HG03469 (cell line): ENCODE data around the gene CCT5.

ENCODE experiments used
- ATAC-seq: cut with Tn5 transposase; IDR thresholded peaks from one replicate; pipeline ENCODE4 v1.9.1; 2021; ENCODE audit warnings: mild to moderate bottlenecking, moderate library complexity, moderate number of reproducible peaks; ENCODE audit not compliant: unreplicated experiment

The CCT5 gene

GRCh38 chr5:10297646-10298204, 47.6 kb downstream of the CCT5 start:
- ATAC-seq, result no peak

GRCh38 chr5:10300246-10300645, 50.2 kb downstream of the CCT5 start:
- ATAC-seq, result no peak

GRCh38 chr5:10301266-10301665, 51.2 kb downstream of the CCT5 start:
- no peak for ATAC-seq

- ATAC-seq, result no peak
These were observed 51.9 kb downstream of the CCT5 start for GRCh38 chr5:10301842-10302610.

GRCh38 chr5:10303201-10303600, 53.1 kb downstream of the CCT5 start:
- no peak for ATAC-seq

- ATAC-seq, result no peak
These were observed 53.7 kb downstream of the CCT5 start for GRCh38 chr5:10303699-10304170.

- no peak for ATAC-seq
These were observed 54.9 kb downstream of the CCT5 start for GRCh38 chr5:10304932-10305331.

- no peak for ATAC-seq
These were observed 56.0 kb downstream of the CCT5 start for GRCh38 chr5:10306114-10306513.

GRCh38 chr5:10306806-10307205, 56.7 kb downstream of the CCT5 start:
- no peak for ATAC-seq

- ATAC-seq, result peak; percentile 44
These were observed 57.4 kb downstream of the CCT5 start, which contains the start of gene CMBL for GRCh38 chr5:10307206-10308148. Gene CMBL (minus strand): TSS chr5:10307902. CDS start chr5:10290762, 17,140 bp downstream.

- no peak for ATAC-seq
These were observed 58.8 kb downstream of the CCT5 start for GRCh38 chr5:10308844-10309243.

- ATAC-seq, result no peak
These were observed 60.1 kb downstream of the CCT5 start for GRCh38 chr5:10310066-10310779.

GRCh38 chr5:10310835-10311570, 60.9 kb downstream of the CCT5 start:
- peak; percentile 85 for ATAC-seq

- no peak for ATAC-seq
These were observed 61.7 kb downstream of the CCT5 start for GRCh38 chr5:10311595-10312425.

GRCh38 chr5:10315201-10315600, 65.1 kb downstream of the CCT5 start:
- no peak for ATAC-seq
